Astrocyte (in vitro differentiated cells and primary cell): ENCODE data around the gene OCA2. TPM values are rescaled to one million over a fixed set of nuclear protein-coding genes. Genes with fewer than 3 reads are reported as not detected.

Experiments used
- DNase-seq: peaks from one replicate; pipeline ENCODE4 v3.0.0-alpha.2; 2010; ENCODE audit warnings: low read depth
- FAIRE-seq: peaks from 2 replicates; lab custom pipeline; 2011; peaks lifted over from hg19 to GRCh38; lab: Jason Lieb, UNC
- H2AFZ ChIP-seq: 2 replicates; pipeline ENCODE4 v1.6.0; 2012; ENCODE audit warnings: low read depth, low read length, inconsistent platforms
- H3K27ac ChIP-seq: 2 replicates; pipeline ENCODE4 v1.5.1; 2011; ENCODE audit warnings: low read depth, low read length, inconsistent platforms
- H3K27me3 ChIP-seq: 2 replicates; pipeline ENCODE4 v1.6.0; 2011; ENCODE audit warnings: low read length, inconsistent platforms; ENCODE audit not compliant: insufficient read depth
- H3K36me3 ChIP-seq: 2 replicates; pipeline ENCODE4 v1.5.1; 2011; ENCODE audit warnings: low read length, inconsistent platforms; ENCODE audit not compliant: insufficient read depth
- H3K4me1 ChIP-seq: 2 replicates; pipeline ENCODE4 v1.5.1; 2011; ENCODE audit warnings: low read length, inconsistent platforms; ENCODE audit not compliant: insufficient read depth
- H3K4me2 ChIP-seq: 2 replicates; pipeline ENCODE4 v1.6.0; 2012; ENCODE audit warnings: low read length, inconsistent platforms
- H3K4me3 ChIP-seq: 2 replicates; pipeline ENCODE4 v1.5.1; 2011; ENCODE audit warnings: low read depth, mild to moderate bottlenecking, low read length, inconsistent platforms; ENCODE audit not compliant: insufficient read depth
- H3K79me2 ChIP-seq: 2 replicates; pipeline ENCODE4 v1.6.0; 2012; ENCODE audit warnings: mild to moderate bottlenecking, low read length, inconsistent platforms; ENCODE audit not compliant: insufficient read depth
- H3K9ac ChIP-seq: 2 replicates; pipeline ENCODE4 v1.6.0; 2012; ENCODE audit warnings: mild to moderate bottlenecking, low read length, inconsistent platforms
- H3K9me3 ChIP-seq: 2 replicates; pipeline ENCODE4 v1.5.1; 2012; ENCODE audit warnings: low read depth, mild to moderate bottlenecking, low read length, inconsistent platforms; ENCODE audit not compliant: insufficient read depth
- H4K20me1 ChIP-seq: 2 replicates; pipeline ENCODE4 v1.6.0; 2012; ENCODE audit warnings: low read length, inconsistent platforms; ENCODE audit not compliant: insufficient read depth
- H3K27ac Mint-ChIP-seq: one replicate; pipeline ENCODE4 v1.8.0; 2021; ENCODE audit warnings: mild to moderate bottlenecking, mixed read lengths; ENCODE audit not compliant: unreplicated experiment
- H3K27me3 Mint-ChIP-seq: one replicate; pipeline ENCODE4 v1.8.0; 2021; ENCODE audit warnings: low read depth, mixed read lengths; ENCODE audit not compliant: unreplicated experiment
- H3K36me3 Mint-ChIP-seq: one replicate; pipeline ENCODE4 v1.8.0; 2021; ENCODE audit warnings: low read depth, mixed read lengths; ENCODE audit not compliant: unreplicated experiment
- H3K4me1 Mint-ChIP-seq: one replicate; pipeline ENCODE4 v1.8.0; 2021; ENCODE audit warnings: low read depth, mixed read lengths; ENCODE audit not compliant: unreplicated experiment
- H3K4me3 Mint-ChIP-seq: one replicate; pipeline ENCODE4 v1.8.0; 2021; ENCODE audit warnings: mild to moderate bottlenecking, moderate library complexity, mixed read lengths; ENCODE audit not compliant: unreplicated experiment
- H3K9me3 Mint-ChIP-seq: one replicate; pipeline ENCODE4 v1.8.0; 2021; ENCODE audit warnings: mild to moderate bottlenecking, mixed read lengths; ENCODE audit not compliant: unreplicated experiment
- CTCF ChIP-seq: IDR thresholded peaks from 2 replicates; pipeline ENCODE4 v1.5.1; 2011; ENCODE audit warnings: low read depth, mild to moderate bottlenecking, inconsistent platforms, low read length, moderate library complexity; ENCODE audit not compliant: insufficient read depth
- EZH2 ChIP-seq: IDR thresholded peaks from 2 replicates; pipeline ENCODE4 v1.6.1; 2012; ENCODE audit warnings: mild to moderate bottlenecking, low read length, inconsistent platforms; ENCODE audit not compliant: insufficient read depth
- total RNA-seq: library from RNA; stranded (reverse); gene quantifications from 2 replicates; pipeline ENCODE4 v1.2.1, GENCODE V29; 2021

OCA2 gene
- total RNA-seq, 1 donor from 2014 or later: 2.9 TPM

GRCh38 chr15:27889258-27889657 is 209.9 kb downstream of the OCA2 start:
- H3K9ac ChIP-seq: no peak overlapping the region
- no peak overlapping the region for H3K4me2 ChIP-seq
- no peak overlapping the region for H3K4me3 ChIP-seq
- DNase-seq (no peak), FAIRE-seq (no peak)
- H2AFZ ChIP-seq: no peak overlapping the region
- H3K9me3 Mint-ChIP-seq: peaks cover 22% of the 10 kb centered on the region
- H3K4me1 ChIP-seq: no peaks in the 10 kb centered on the region
- H3K79me2 ChIP-seq: no peaks in the 10 kb centered on the region
- no peaks in the 10 kb centered on the region for H3K36me3 Mint-ChIP-seq
- H3K36me3 ChIP-seq: no peaks in the 10 kb centered on the region
- no peak overlapping the region for H3K27ac ChIP-seq
- no peaks in the 10 kb centered on the region for H3K9me3 ChIP-seq
- H4K20me1 ChIP-seq: no peaks in the 10 kb centered on the region
- H3K4me3 Mint-ChIP-seq: no peak overlapping the region
- TF ChIP-seq EZH2: no peak
- no peak for TF ChIP-seq CTCF
- H3K27ac Mint-ChIP-seq: no peak overlapping the region
- no peaks in the 10 kb centered on the region for H3K27me3 ChIP-seq
- no peaks in the 10 kb centered on the region for H3K4me1 Mint-ChIP-seq
- no peaks in the 10 kb centered on the region for H3K27me3 Mint-ChIP-seq

GRCh38 chr15:27885201-27885600 is 213.9 kb downstream of the OCA2 start:
- no peak for FAIRE-seq
- peaks cover 12% of the 10 kb centered on the region for H3K9me3 Mint-ChIP-seq

More at GRCh38 chr15:27885201-27885600, 213.9 kb downstream of the OCA2 start:
- Mint-ChIP-seq H3K4me3 (no peak overlapping the region), H3K36me3 (no peaks in the 10 kb centered on the region), H3K4me1 (no peaks in the 10 kb centered on the region), H3K27me3 (peaks cover 2% of the 10 kb centered on the region), H3K27ac (no peak overlapping the region)
- H4K20me1 ChIP-seq: no peaks in the 10 kb centered on the region
- H3K9me3 ChIP-seq: no peaks in the 10 kb centered on the region
- no peaks in the 10 kb centered on the region for H3K36me3 ChIP-seq
- H3K27ac ChIP-seq: no peak overlapping the region
- TF ChIP-seq EZH2 (no peak), CTCF (no peak)
- H3K4me3 ChIP-seq: no peak overlapping the region
- H3K4me2 ChIP-seq: no peak overlapping the region
- H3K9ac ChIP-seq: no peak overlapping the region
- H3K27me3 ChIP-seq: no peaks in the 10 kb centered on the region
- no peak for DNase-seq
- no peak overlapping the region for H2AFZ ChIP-seq
- no peaks in the 10 kb centered on the region for H3K79me2 ChIP-seq
- H3K4me1 ChIP-seq: no peaks in the 10 kb centered on the region
